Neural cell (in vitro differentiated cells): ENCODE results near the gene SEL1L2. TPM values are rescaled to one million over a fixed set of nuclear protein-coding genes. Genes with fewer than 3 reads are reported as not detected.

Source experiments
- H2AFZ ChIP-seq: fragments of 200-600, 300-800 bp; sonication (generic), shearing (Covaris generic); 2 replicates; pipeline ENCODE4 v1.6.0; 2014; ENCODE audit warnings: low read depth, mild to moderate bottlenecking, antibody characterized with exemption, low read length, moderate library complexity
- H3F3A ChIP-seq: fragments of 200-600 bp; shearing (Covaris generic); 2 replicates; pipeline ENCODE4 v1.6.1; 2016; ENCODE audit warnings: mild to moderate bottlenecking, moderate library complexity, mixed read lengths, antibody characterized with exemption, low read length; ENCODE audit not compliant: insufficient read depth, poor library complexity, severe bottlenecking
- H3K27ac ChIP-seq: fragments of 200-600, 300-800 bp; sonication (generic), shearing (Covaris generic); 2 replicates; pipeline ENCODE4 v1.5.1; 2014; ENCODE audit warnings: mild to moderate bottlenecking, low read length, moderate library complexity
- H3K27me3 ChIP-seq: fragments of 300-800, 200-600 bp; sonication (generic), shearing (Covaris generic); 2 replicates; pipeline ENCODE4 v1.6.0; 2014; ENCODE audit warnings: mild to moderate bottlenecking, low read depth, low read length, moderate library complexity; ENCODE audit not compliant: insufficient read depth
- H3K36me3 ChIP-seq: fragments of 300-800, 200-600 bp; sonication (generic), shearing (Covaris generic); 2 replicates; pipeline ENCODE4 v1.5.1; 2014; ENCODE audit warnings: mild to moderate bottlenecking, antibody characterized with exemption, low read length, moderate library complexity; ENCODE audit not compliant: insufficient read depth
- H3K4me2 ChIP-seq: fragments of 300-800, 200-600 bp; sonication (generic), shearing (Covaris generic); 2 replicates; pipeline ENCODE4 v1.6.0; 2014; ENCODE audit warnings: mild to moderate bottlenecking, low read length
- H3K4me3 ChIP-seq: fragments of 300-800, 200-600 bp; sonication (generic), shearing (Covaris generic); 2 replicates; pipeline ENCODE4 v1.5.1; 2014; ENCODE audit warnings: mild to moderate bottlenecking, low read length, moderate library complexity
- H3K79me2 ChIP-seq: fragments of 200-600 bp; shearing (Covaris generic); replicated peaks from 2 replicates; pipeline ENCODE4 v1.6.0; 2014; ENCODE audit warnings: mild to moderate bottlenecking, low read length, moderate library complexity; ENCODE audit not compliant: insufficient read depth
- H3K9ac ChIP-seq: fragments of 300-800, 200-600 bp; sonication (generic), shearing (Covaris generic); 2 replicates; pipeline ENCODE4 v1.6.1; 2016; ENCODE audit warnings: mild to moderate bottlenecking, low read length, mixed read lengths
- H3K9me2 ChIP-seq: fragments of 200-600 bp; shearing (Covaris generic); 2 replicates; pipeline ENCODE4 v1.6.1; 2016; ENCODE audit warnings: mild to moderate bottlenecking, low read length, mixed read lengths; ENCODE audit not compliant: insufficient read depth
- H3K9me3 ChIP-seq: fragments of 200-600, 300-800 bp; sonication (generic), shearing (Covaris generic); 2 replicates; pipeline ENCODE4 v1.6.1; 2016; ENCODE audit warnings: mild to moderate bottlenecking, mixed run types, low read length, moderate library complexity, mixed read lengths
- H4K20me1 ChIP-seq: fragments of 200-600 bp; shearing (Covaris generic); 2 replicates; pipeline ENCODE4 v1.6.1; 2016; ENCODE audit warnings: mild to moderate bottlenecking, mixed run types; ENCODE audit not compliant: insufficient read depth
- CTCF ChIP-seq: fragments of 450-650 bp; IDR thresholded peaks from 2 replicates; pipeline ENCODE4 v1.5.1; 2014; ENCODE audit warnings: antibody characterized with exemption, mild to moderate bottlenecking, moderate library complexity; ENCODE audit not compliant: poor library complexity, severe bottlenecking
- EP300 ChIP-seq: fragments of 450-650 bp; conservative IDR thresholded peaks from 2 replicates; pipeline ENCODE4 v1.6.1; 2014; ENCODE audit warnings: antibody characterized with exemption, mild to moderate bottlenecking, moderate library complexity; ENCODE audit not compliant: poor library complexity, severe bottlenecking
- EZH2 ChIP-seq: fragments of 200-600, 300-800 bp; shearing (Covaris generic), sonication (generic); IDR thresholded peaks from 2 replicates; pipeline ENCODE4 v1.6.1; 2014; ENCODE audit warnings: antibody characterized with exemption, low read length, borderline replicate concordance, mild to moderate bottlenecking; ENCODE audit not compliant: insufficient read depth, poor library complexity, severe bottlenecking
- MXI1 ChIP-seq: fragments of 450-650 bp; conservative IDR thresholded peaks from 2 replicates; pipeline ENCODE4 v1.6.1; 2014; ENCODE audit warnings: antibody characterized with exemption, mild to moderate bottlenecking; ENCODE audit not compliant: poor library complexity, severe bottlenecking
- POLR2AphosphoS5 ChIP-seq: IDR thresholded peaks from 2 replicates; pipeline ENCODE4 v1.6.1; 2012
- RAD21 ChIP-seq: fragments of 450-650 bp; conservative IDR thresholded peaks from 2 replicates; pipeline ENCODE4 v1.6.1; 2014; ENCODE audit warnings: antibody characterized with exemption, mild to moderate bottlenecking, moderate library complexity
- SMC3 ChIP-seq: fragments of 450-650 bp; conservative IDR thresholded peaks from 2 replicates; pipeline ENCODE4 v1.6.1; 2014; ENCODE audit warnings: antibody characterized with exemption, mild to moderate bottlenecking, moderate library complexity; ENCODE audit not compliant: poor library complexity
- TAF1 ChIP-seq: IDR thresholded peaks from 2 replicates; pipeline ENCODE4 v1.6.1; 2012; ENCODE audit warnings: low read depth
- polyA plus RNA-seq: library from polyadenylated mRNA; depleted of rRNA; stranded (reverse); fragments of >200 nt; gene quantifications from 2 replicates; pipeline ENCODE4 v1.2.3, GENCODE V29; 2014
- TF ChIP-seq, protein P1 (sequence below): IDR thresholded peaks from 2 replicates; pipeline ENCODE4 v1.6.1; 2012; ENCODE audit warnings: borderline replicate concordance

SEL1L2 gene
- polyA plus RNA-seq, 1 donor from 2014 or later: not detected

DNA sequence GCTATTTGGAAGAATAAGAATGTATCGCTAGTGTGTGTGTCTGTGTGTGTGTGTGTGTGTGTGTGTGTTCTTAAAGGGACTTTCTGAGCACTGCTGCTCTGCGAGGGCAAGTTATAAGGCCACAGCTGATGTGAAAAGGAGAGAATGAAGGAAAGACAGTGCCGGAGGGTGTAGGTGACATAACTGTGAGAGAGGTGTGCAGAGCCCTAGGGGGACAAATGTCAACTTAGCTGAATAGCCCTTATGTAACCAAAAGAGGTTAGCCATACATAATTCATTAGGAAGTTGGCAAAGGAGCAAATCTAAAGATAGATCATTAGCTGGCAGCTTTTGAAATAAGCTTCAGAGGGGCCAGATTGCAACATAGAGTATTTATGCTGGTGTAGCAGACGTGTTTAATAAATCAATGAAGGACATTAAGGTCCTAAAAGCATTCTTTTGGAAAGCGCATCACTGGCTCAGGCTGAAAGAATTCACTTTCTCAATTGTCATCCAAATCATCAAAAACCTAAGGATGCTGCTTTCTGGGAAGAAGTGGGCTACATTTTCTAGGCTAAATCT, 124.5 kb downstream of the SEL1L2 start (continued):
- TF ChIP-seq EP300: no peak

DNA sequence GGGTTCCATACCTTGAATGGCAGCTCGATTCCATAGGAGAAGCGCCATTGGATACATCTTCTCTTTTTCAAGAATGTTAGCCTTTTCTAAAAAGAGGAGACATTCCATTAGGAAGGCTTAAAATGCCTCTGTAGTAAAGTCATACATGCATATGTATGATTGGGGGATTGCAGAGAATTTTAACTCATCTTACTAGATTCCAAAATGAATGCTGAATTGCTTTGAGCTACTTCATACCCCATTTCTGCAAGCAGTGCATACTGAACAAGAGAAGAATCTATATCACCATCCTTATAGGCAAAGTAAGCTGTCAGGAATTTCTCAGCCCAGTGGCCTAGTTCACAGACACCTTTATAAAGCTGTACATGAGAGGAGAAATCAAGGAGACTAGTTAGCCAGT, 125.3 kb downstream of the SEL1L2 start:
- Histone ChIP-seq H3K9ac (no peak overlapping the region), H3K4me2 (no peak overlapping the region), H3K9me3 (no peaks in the 10 kb centered on the region)

DNA sequence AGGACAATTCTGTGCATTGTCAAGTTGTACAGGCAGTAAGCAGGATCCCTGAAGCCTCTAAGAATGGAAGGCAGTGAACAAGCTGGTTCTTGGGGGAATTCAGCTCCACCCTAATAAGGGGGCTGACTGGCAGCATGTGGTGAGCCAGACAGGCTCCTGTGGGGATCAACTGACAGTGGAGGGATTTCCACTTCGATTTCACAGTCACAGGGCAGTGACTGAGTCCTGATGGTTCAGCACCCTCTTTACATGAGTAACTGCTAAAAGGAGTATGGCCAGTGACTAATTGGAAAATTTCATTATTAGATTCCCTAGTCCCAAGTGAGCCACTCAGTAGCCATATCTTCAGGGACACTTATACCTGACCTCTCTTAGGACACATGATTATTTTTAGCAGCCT, 127.2 kb downstream of the SEL1L2 start:
- no peak overlapping the region for H3K9ac ChIP-seq
- no peaks in the 10 kb centered on the region for H3K27me3 ChIP-seq
- TF ChIP-seq CTCF: no peak
- no peak for TF ChIP-seq EP300
- TF ChIP-seq EZH2: no peak
- no peak for TF ChIP-seq POLR2AphosphoS5
- TF ChIP-seq, protein P1, sequence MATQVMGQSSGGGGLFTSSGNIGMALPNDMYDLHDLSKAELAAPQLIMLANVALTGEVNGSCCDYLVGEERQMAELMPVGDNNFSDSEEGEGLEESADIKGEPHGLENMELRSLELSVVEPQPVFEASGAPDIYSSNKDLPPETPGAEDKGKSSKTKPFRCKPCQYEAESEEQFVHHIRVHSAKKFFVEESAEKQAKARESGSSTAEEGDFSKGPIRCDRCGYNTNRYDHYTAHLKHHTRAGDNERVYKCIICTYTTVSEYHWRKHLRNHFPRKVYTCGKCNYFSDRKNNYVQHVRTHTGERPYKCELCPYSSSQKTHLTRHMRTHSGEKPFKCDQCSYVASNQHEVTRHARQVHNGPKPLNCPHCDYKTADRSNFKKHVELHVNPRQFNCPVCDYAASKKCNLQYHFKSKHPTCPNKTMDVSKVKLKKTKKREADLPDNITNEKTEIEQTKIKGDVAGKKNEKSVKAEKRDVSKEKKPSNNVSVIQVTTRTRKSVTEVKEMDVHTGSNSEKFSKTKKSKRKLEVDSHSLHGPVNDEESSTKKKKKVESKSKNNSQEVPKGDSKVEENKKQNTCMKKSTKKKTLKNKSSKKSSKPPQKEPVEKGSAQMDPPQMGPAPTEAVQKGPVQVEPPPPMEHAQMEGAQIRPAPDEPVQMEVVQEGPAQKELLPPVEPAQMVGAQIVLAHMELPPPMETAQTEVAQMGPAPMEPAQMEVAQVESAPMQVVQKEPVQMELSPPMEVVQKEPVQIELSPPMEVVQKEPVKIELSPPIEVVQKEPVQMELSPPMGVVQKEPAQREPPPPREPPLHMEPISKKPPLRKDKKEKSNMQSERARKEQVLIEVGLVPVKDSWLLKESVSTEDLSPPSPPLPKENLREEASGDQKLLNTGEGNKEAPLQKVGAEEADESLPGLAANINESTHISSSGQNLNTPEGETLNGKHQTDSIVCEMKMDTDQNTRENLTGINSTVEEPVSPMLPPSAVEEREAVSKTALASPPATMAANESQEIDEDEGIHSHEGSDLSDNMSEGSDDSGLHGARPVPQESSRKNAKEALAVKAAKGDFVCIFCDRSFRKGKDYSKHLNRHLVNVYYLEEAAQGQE: no peak
- no peak for TF ChIP-seq SMC3

More for the DNA sequence above, 125.3 kb downstream of the SEL1L2 start:
- Histone ChIP-seq H2AFZ (no peak overlapping the region), H3K27ac (no peak overlapping the region), H3K9me2 (no peaks in the 10 kb centered on the region), H4K20me1 (no peaks in the 10 kb centered on the region), H3K27me3 (no peaks in the 10 kb centered on the region), H3K36me3 (no peaks in the 10 kb centered on the region), H3F3A (no peaks in the 10 kb centered on the region), H3K79me2 (no peaks in the 10 kb centered on the region), H3K4me3 (no peak overlapping the region)
- TF ChIP-seq, protein P1: no peak
- TF ChIP-seq EP300: no peak
- TF ChIP-seq EZH2: no peak
- TF ChIP-seq TAF1: no peak
- TF ChIP-seq RAD21: no peak
- TF ChIP-seq CTCF: no peak
- no peak for TF ChIP-seq POLR2AphosphoS5
- no peak for TF ChIP-seq MXI1
- no peak for TF ChIP-seq SMC3

More for the DNA sequence above, 127.2 kb downstream of the SEL1L2 start:
- no peak overlapping the region for H3K27ac ChIP-seq
- no peak overlapping the region for H2AFZ ChIP-seq
- no peak overlapping the region for H3K4me3 ChIP-seq
- H3K9me3 ChIP-seq: no peaks in the 10 kb centered on the region
- no peaks in the 10 kb centered on the region for H3K9me2 ChIP-seq
- no peaks in the 10 kb centered on the region for H4K20me1 ChIP-seq
- no peak overlapping the region for H3K4me2 ChIP-seq
- H3K36me3 ChIP-seq: no peaks in the 10 kb centered on the region
- H3F3A ChIP-seq: no peaks in the 10 kb centered on the region
- H3K79me2 ChIP-seq: no peaks in the 10 kb centered on the region
